Endothelial cell (in vitro differentiated cells): Measurements from ENCODE around the gene FBXO42. TPM values are rescaled to one million over a fixed set of nuclear protein-coding genes. Genes with fewer than 3 reads are reported as not detected.

Experiments
- DNase-seq: peaks from one replicate; pipeline ENCODE4 v3.0.0; 2021; ENCODE audit warnings: low spot score
- H3K27ac Mint-ChIP-seq: one replicate; pipeline ENCODE4 v1.8.0; 2021; ENCODE audit warnings: mixed read lengths, inconsistent platforms; ENCODE audit not compliant: unreplicated experiment
- H3K27me3 Mint-ChIP-seq: one replicate; pipeline ENCODE4 v1.8.0; 2021; ENCODE audit warnings: mild to moderate bottlenecking, moderate library complexity, mixed read lengths, inconsistent platforms; ENCODE audit not compliant: unreplicated experiment
- H3K36me3 Mint-ChIP-seq: one replicate; pipeline ENCODE4 v1.8.0; 2021; ENCODE audit warnings: mild to moderate bottlenecking, low read depth, mixed read lengths, inconsistent platforms; ENCODE audit not compliant: unreplicated experiment
- H3K4me1 Mint-ChIP-seq: one replicate; pipeline ENCODE4 v1.8.0; 2021; ENCODE audit warnings: mild to moderate bottlenecking, mixed read lengths, inconsistent platforms; ENCODE audit not compliant: unreplicated experiment
- H3K4me3 Mint-ChIP-seq: one replicate; pipeline ENCODE4 v1.8.0; 2021; ENCODE audit warnings: mild to moderate bottlenecking, mixed read lengths, inconsistent platforms; ENCODE audit not compliant: unreplicated experiment
- H3K9me3 Mint-ChIP-seq: one replicate; pipeline ENCODE4 v1.8.0; 2021; ENCODE audit warnings: mixed read lengths, inconsistent platforms; ENCODE audit not compliant: unreplicated experiment
- total RNA-seq: library from RNA; stranded (reverse); fragmentation: NEBNext Ultra II Directional; extraction: Animal tissue kit (Norgen Biotek cat#: 25700); gene quantifications from one replicate; pipeline ENCODE4 v1.2.1, GENCODE V29; 2021; ENCODE audit not compliant: unreplicated experiment
- TF ChIP-seq, protein P1 (sequence below): fragments of 200-600 bp; sonication (generic); IDR thresholded peaks from one replicate; pipeline ENCODE4 v1.5.0; 2021; ENCODE audit warnings: antibody characterized with exemption; ENCODE audit not compliant: unreplicated experiment

The FBXO42 gene
- total RNA-seq, 1 donor from 2014 or later: 17.2 TPM

DNA sequence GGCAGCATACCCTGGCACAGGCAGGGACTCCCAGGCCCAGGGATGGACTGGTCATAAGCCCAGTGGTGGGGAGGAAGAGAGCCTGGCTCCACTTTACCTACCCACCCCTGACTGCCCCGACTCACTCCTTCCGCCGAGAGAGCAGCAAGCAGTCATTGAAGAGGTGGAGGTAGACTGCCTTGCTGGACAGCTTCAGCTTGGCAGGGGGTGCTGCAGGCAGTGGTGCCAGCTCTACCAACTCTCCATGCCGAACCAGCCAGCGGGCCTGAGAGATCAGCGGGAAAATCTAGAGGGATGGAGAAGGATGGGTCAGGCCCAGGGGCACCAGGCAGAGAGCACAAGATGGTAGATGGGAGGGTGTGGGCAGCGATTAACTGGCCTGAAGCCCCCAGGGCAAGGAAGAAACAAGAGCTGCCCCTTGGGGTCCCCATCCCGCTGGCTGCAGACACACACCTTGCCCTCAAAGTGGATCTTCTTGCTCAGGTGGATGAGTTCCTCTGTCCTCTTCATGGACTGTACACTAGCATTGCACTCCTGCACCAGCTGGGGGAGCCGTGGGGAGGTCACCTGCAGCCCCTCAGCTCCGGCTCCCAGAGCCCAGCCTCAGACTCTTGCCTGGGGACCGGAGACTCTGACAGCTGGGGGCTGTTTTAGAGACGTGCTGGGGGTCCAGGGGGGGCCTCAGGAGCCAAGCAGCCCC is 147.5 kb downstream of the FBXO42 start:
- peaks cover 14% of the 10 kb centered on the region for H3K36me3 Mint-ChIP-seq
- H3K9me3 Mint-ChIP-seq: no peaks in the 10 kb centered on the region
- peaks cover 8% of the 10 kb centered on the region for H3K4me1 Mint-ChIP-seq
- TF ChIP-seq, protein P1, sequence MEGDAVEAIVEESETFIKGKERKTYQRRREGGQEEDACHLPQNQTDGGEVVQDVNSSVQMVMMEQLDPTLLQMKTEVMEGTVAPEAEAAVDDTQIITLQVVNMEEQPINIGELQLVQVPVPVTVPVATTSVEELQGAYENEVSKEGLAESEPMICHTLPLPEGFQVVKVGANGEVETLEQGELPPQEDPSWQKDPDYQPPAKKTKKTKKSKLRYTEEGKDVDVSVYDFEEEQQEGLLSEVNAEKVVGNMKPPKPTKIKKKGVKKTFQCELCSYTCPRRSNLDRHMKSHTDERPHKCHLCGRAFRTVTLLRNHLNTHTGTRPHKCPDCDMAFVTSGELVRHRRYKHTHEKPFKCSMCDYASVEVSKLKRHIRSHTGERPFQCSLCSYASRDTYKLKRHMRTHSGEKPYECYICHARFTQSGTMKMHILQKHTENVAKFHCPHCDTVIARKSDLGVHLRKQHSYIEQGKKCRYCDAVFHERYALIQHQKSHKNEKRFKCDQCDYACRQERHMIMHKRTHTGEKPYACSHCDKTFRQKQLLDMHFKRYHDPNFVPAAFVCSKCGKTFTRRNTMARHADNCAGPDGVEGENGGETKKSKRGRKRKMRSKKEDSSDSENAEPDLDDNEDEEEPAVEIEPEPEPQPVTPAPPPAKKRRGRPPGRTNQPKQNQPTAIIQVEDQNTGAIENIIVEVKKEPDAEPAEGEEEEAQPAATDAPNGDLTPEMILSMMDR: no peak
- peak; percentile 55 for DNase-seq
- H3K27ac Mint-ChIP-seq: no peak overlapping the region
- peaks cover 11% of the 10 kb centered on the region for H3K27me3 Mint-ChIP-seq
- no peak overlapping the region for H3K4me3 Mint-ChIP-seq

DNA sequence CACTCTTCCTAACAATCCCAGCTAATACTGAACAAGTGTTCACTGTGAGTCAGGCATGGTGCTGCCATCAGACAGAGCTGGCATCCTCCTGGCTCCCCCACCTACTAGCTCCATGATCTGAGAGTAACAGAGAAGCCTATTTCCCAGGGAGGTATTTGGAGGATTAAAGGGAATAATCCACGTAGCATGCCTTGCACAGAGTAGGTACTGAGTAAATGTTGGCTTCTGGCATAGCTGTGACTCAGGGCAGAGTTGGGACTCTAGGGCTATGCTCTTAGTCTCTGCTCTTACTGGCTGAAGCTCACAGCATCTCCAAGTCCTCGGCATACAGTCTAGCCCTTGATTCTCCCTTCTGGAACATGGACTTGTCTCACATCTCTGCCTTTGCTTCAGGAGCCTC is 148.1 kb downstream of the FBXO42 start:
- TF ChIP-seq, protein P1: no peak
- peaks cover 8% of the 10 kb centered on the region for H3K4me1 Mint-ChIP-seq
- H3K27ac Mint-ChIP-seq: no peak overlapping the region
- no peak for DNase-seq
- H3K4me3 Mint-ChIP-seq: no peak overlapping the region
- no peaks in the 10 kb centered on the region for H3K9me3 Mint-ChIP-seq
- H3K27me3 Mint-ChIP-seq: peaks cover 10% of the 10 kb centered on the region
- H3K36me3 Mint-ChIP-seq: peaks cover 9% of the 10 kb centered on the region

DNA sequence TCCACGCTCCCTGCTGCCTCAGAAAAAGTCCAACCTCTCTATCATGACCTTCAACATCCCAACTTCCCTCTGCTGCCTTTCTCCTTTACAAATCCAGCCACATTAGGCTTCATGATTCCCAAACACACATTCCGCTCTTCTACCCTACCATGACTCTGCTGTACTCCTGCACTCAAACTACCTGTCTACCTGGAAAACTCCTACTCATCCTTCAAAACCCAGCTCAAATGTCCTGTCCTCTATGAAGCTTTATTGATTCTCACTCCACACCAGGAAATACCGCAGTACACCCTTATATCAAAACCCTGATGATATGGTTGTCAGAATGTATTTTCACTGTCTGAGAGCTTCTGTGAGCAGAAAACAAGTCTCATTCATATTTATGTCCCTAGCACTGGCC is 148.7 kb downstream of the FBXO42 start:
- Mint-ChIP-seq H3K4me3 (peak overlapping the region; percentile 15), H3K36me3 (peaks cover 13% of the 10 kb centered on the region), H3K27me3 (peaks cover 12% of the 10 kb centered on the region), H3K4me1 (peaks cover 8% of the 10 kb centered on the region), H3K27ac (peak overlapping the region; percentile 2), H3K9me3 (no peaks in the 10 kb centered on the region)
- TF ChIP-seq, protein P1: no peak
- DNase-seq: no peak

DNA sequence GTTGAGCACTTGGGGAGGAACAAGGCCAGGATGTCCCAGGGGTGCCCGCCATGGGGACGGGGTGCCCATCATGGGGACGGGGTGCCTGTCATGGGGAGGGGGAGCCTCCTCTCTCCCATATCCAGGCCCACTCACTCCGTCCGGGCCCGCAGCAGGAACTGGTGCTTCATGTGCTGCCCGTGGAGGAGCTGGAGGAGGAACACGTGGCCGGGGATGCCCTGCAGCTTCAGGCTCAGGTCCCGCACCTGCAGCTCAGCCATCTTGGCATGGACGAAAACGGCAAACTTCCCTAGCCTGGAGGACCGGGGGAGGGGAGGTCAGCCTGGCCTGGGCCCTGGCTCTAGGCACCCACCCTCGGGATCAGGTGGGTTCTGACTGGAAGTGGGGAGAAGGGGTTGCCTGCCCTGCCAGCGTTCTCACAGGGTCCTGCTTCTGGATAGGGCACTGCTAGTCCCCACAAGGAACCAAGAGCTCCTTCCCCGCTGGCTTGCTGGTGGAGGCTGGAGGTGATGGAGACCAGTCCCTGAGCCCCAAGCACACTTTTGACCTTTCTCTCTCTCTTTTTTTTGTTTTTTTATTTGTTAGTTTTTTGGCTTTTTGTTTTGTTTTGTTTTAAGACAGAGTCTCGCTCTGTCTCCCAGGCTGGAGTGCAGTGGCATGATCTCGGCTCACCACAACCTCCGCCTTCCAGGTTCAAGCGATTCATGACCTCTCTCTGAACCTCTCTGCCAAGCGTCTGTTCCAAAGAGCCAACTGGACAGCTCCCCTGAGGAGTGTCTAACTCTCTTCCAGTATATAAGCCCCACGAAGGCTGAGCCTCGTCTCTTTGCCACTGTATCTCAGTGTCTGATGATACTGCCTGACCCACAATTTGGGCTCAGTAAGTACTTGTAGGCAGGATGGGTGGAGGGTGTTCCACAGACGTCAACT is 149.7 kb downstream of the FBXO42 start:
- no peak for DNase-seq
- no peak overlapping the region for H3K27ac Mint-ChIP-seq
- H3K4me3 Mint-ChIP-seq: no peak overlapping the region
- no peaks in the 10 kb centered on the region for H3K9me3 Mint-ChIP-seq
- peaks cover 8% of the 10 kb centered on the region for H3K4me1 Mint-ChIP-seq
- peaks cover 14% of the 10 kb centered on the region for H3K36me3 Mint-ChIP-seq
- H3K27me3 Mint-ChIP-seq: peaks cover 12% of the 10 kb centered on the region
- TF ChIP-seq, protein P1: no peak
